GM18909 (cell line): ENCODE results near the gene C15orf62.
A peak's percentile ranks its signal among the peaks of the same experiment; 100 is the strongest.

Experiments used
- ATAC-seq: cut with Tn5 transposase; IDR thresholded peaks from one replicate; pipeline ENCODE4 v1.9.1; 2021; ENCODE audit warnings: mild to moderate bottlenecking; ENCODE audit not compliant: unreplicated experiment, poor library complexity

Gene C15orf62

GRCh38 chr15:40754883-40755811 lies 14.6 kb upstream of the C15orf62 start, which contains the start of gene RMDN3:
Gene RMDN3, minus strand, starts transcription at chr15:40755254. Its CDS starts 471 bp downstream, at chr15:40754783.
- ATAC-seq = peak; percentile 87

- ATAC-seq = no peak
Observed at GRCh38 chr15:40755812-40756208, 14.0 kb upstream of the C15orf62 start.

- no peak for ATAC-seq
Observed at GRCh38 chr15:40756938-40757337, 12.8 kb upstream of the C15orf62 start.

GRCh38 chr15:40759961-40760360 lies 9.8 kb upstream of the C15orf62 start:
- ATAC-seq = no peak

GRCh38 chr15:40762919-40763800 lies 6.6 kb upstream of the C15orf62 start:
- no peak for ATAC-seq

GRCh38 chr15:40763801-40764628 lies 5.8 kb upstream of the C15orf62 start, which contains the start of gene GCHFR:
Gene GCHFR, plus strand, starts transcription at chr15:40764068. Its CDS starts 113 bp downstream, at chr15:40764181.
- peak; percentile 54 for ATAC-seq

- ATAC-seq = no peak
Observed at GRCh38 chr15:40764629-40765103, 5.1 kb upstream of the C15orf62 start.

GRCh38 chr15:40766194-40766815 lies 3.5 kb upstream of the C15orf62 start:
- no peak for ATAC-seq

GRCh38 chr15:40766906-40767837 lies 2.6 kb upstream of the C15orf62 start:
- no peak for ATAC-seq

- no peak for ATAC-seq
Observed at GRCh38 chr15:40767838-40768500, 1.8 kb upstream of the C15orf62 start.

GRCh38 chr15:40768521-40769273 lies 1.1 kb upstream of the C15orf62 start:
- ATAC-seq = no peak

- peak; percentile 3 for ATAC-seq
Observed at GRCh38 chr15:40770147-40770721, 454 bp downstream of the C15orf62 start.

GRCh38 chr15:40771242-40771641 lies 1.5 kb downstream of the C15orf62 start:
- no peak for ATAC-seq

- no peak for ATAC-seq
Observed at GRCh38 chr15:40772014-40772413, 2.2 kb downstream of the C15orf62 start.

GRCh38 chr15:40773496-40773895 lies 3.7 kb downstream of the C15orf62 start:
- no peak for ATAC-seq

GRCh38 chr15:40773902-40774301 lies 4.1 kb downstream of the C15orf62 start:
- no peak for ATAC-seq

- no peak for ATAC-seq
Observed at GRCh38 chr15:40775007-40775406, 5.2 kb downstream of the C15orf62 start.
